GM12878 (cell line): ENCODE results near the gene CPB2. TPM values are rescaled to one million over a fixed set of nuclear protein-coding genes. Genes with fewer than 3 reads are reported as not detected.

Experiments used
- ATAC-seq: fragments of 200-7000 bp; cut with Tn5 transposase; 3 replicates; pipeline ENCODE4 v1.9.1; 2020; ENCODE audit warnings: mild to moderate bottlenecking, moderate library complexity
- BruUV-seq: library from RNA; stranded (reverse); fragments of 400-500 nt; replicated peaks from 2 replicates; lab custom pipeline; 2021; lab: Mats Ljungman, UMichigan
- CTCF ChIA-PET: fragments of 300-600 bp; sonication (Branson Sonifier 250); formaldehyde crosslinking; extraction: SDS; loops from one replicate; lab custom pipeline; 2021; ENCODE audit warnings: inconsistent platforms; lab: Yijun Ruan, JAX
- POLR2A ChIA-PET: fragments of 350-600 bp; formaldehyde crosslinking; extraction: SDS; loops from one replicate; lab custom pipeline; 2021; ENCODE audit warnings: inconsistent platforms; lab: Charles Lee
- RAD21 ChIA-PET: fragments of 300-600 bp; sonication (Branson Sonifier 250); formaldehyde crosslinking; loops from one replicate; lab custom pipeline; 2023; ENCODE audit warnings: antibody characterized with exemption; ENCODE audit not compliant: unreplicated experiment; lab: Charles Lee
- SMC1A ChIA-PET: fragments of 300-600 bp; sonication (Branson Sonifier 250); formaldehyde crosslinking; loops from one replicate; lab custom pipeline; 2023; ENCODE audit not compliant: unreplicated experiment, uncharacterized antibody; lab: Charles Lee
- DNase-seq: peaks from one replicate; pipeline ENCODE4 v3.0.0-alpha.2; 2011; ENCODE audit warnings: low read depth, low spot score
- FAIRE-seq: peaks from 3 replicates; lab custom pipeline; 2011; peaks lifted over from hg19 to GRCh38; lab: Jason Lieb, UNC
- H2AFZ ChIP-seq: 2 replicates; pipeline ENCODE4 v1.6.0; 2011; ENCODE audit warnings: low read depth, low read length, control low read depth; ENCODE audit not compliant: control insufficient read depth
- H3K27ac ChIP-seq: 2 replicates; pipeline ENCODE4 v1.5.1; 2011; ENCODE audit warnings: control low read depth; ENCODE audit not compliant: control insufficient read depth, insufficient read depth
- H3K27me3 ChIP-seq, 2 experiments: replicated peaks in 1 of 2; 2 replicates each; pipeline versions ENCODE4 v1.6.0 to v1.6.1; 2011; ENCODE audit warnings: low read length in 1 of 2; ENCODE audit not compliant: control insufficient read depth in 2 of 2, insufficient read depth in 2 of 2
- H3K36me3 ChIP-seq, 2 experiments: 2 replicates each; pipeline ENCODE4 v1.5.1; 2011; ENCODE audit warnings: low read length in 1 of 2; ENCODE audit not compliant: control insufficient read depth in 2 of 2, insufficient read depth in 2 of 2
- H3K4me1 ChIP-seq: 2 replicates; pipeline ENCODE4 v1.6.1; 2011; ENCODE audit warnings: mild to moderate bottlenecking, low read length, moderate library complexity, mixed read lengths; ENCODE audit not compliant: control insufficient read depth, insufficient read depth
- H3K4me2 ChIP-seq: 2 replicates; pipeline ENCODE4 v1.6.0; 2011; ENCODE audit warnings: control low read depth; ENCODE audit not compliant: control insufficient read depth, insufficient read depth
- H3K4me3 ChIP-seq: fragments of 200-600 bp; sonication (generic); 2 replicates; pipeline ENCODE4 v1.5.1; 2016
- H3K79me2 ChIP-seq: 2 replicates; pipeline ENCODE4 v1.6.0; 2011; ENCODE audit warnings: low read length; ENCODE audit not compliant: control insufficient read depth, insufficient read depth
- H3K9ac ChIP-seq: 2 replicates; pipeline ENCODE4 v1.8.0; 2011; ENCODE audit warnings: low read length, control low read depth, mixed read lengths; ENCODE audit not compliant: control insufficient read depth, insufficient read depth
- H3K9me3 ChIP-seq: replicated peaks from 3 replicates; pipeline ENCODE4 v1.5.1; 2011; ENCODE audit warnings: mild to moderate bottlenecking, low read length; ENCODE audit not compliant: control insufficient read depth, insufficient read depth
- H4K20me1 ChIP-seq: 2 replicates; pipeline ENCODE4 v1.6.0; 2011; ENCODE audit not compliant: control insufficient read depth, insufficient read depth
- BCL11A ChIP-seq: IDR thresholded peaks from 2 replicates; pipeline ENCODE4 v1.6.1; 2011; ENCODE audit warnings: low read depth, low read length
- BCLAF1 ChIP-seq: fragments of 450-650 bp; IDR thresholded peaks from 2 replicates; pipeline ENCODE4 v1.6.1; 2017; ENCODE audit warnings: antibody characterized with exemption, mild to moderate bottlenecking, moderate library complexity
- E2F4 ChIP-seq: IDR thresholded peaks from 2 replicates; pipeline ENCODE4 v1.6.1; 2012; ENCODE audit warnings: low read depth, low read length, improper control_type of control experiment
- HDAC2 ChIP-seq: fragments of 200-600 bp; sonication (generic); IDR thresholded peaks from 2 replicates; pipeline ENCODE4 v1.6.1; 2017
- HDGF ChIP-seq: fragments of 450-650 bp; IDR thresholded peaks from 2 replicates; pipeline ENCODE4 v1.6.1; 2016; ENCODE audit warnings: antibody characterized with exemption
- NKRF ChIP-seq: fragments of 450-650 bp; conservative IDR thresholded peaks from 2 replicates; pipeline ENCODE4 v1.6.1; 2017; ENCODE audit warnings: mild to moderate bottlenecking, moderate library complexity
- RB1 ChIP-seq: fragments of 450-650 bp; formaldehyde crosslinking; IDR thresholded peaks from 2 replicates; pipeline ENCODE4 v1.6.1; 2017; ENCODE audit warnings: mild to moderate bottlenecking, borderline replicate concordance
- SKIL ChIP-seq: fragments of 450-650 bp; IDR thresholded peaks from 2 replicates; pipeline ENCODE4 v1.6.1; 2017; ENCODE audit warnings: mild to moderate bottlenecking, low read depth, inconsistent platforms; ENCODE audit not compliant: poor library complexity, severe bottlenecking
- SMC3 ChIP-seq: IDR thresholded peaks from 2 replicates; pipeline ENCODE4 v1.6.1; 2011; ENCODE audit warnings: low read length, improper control_type of control experiment, borderline replicate concordance
- ZBTB4 ChIP-seq: fragments of 450-650 bp; formaldehyde crosslinking; IDR thresholded peaks from 2 replicates; pipeline ENCODE4 v1.4.0; 2022; ENCODE audit warnings: mild to moderate bottlenecking, moderate library complexity
- WGBS: methylation state at CpG from one replicate; pipeline ENCODE4 v1.1.6; 2016; ENCODE audit warnings: low lambda C conversion rate; ENCODE audit not compliant: insufficient replicate concordance, insufficient coverage; ENCODE audit errors: missing lambda C conversion rate; 5-methylcytosine and 5-hydroxymethylcytosine counted together
- in situ Hi-C: fragments of 300-500 bp; cut with MboI; formaldehyde crosslinking; loops from 9 replicates; pipeline ENCODE4 v1.14.3; 2018; ENCODE audit warnings: mixed read lengths
- intact Hi-C: fragments of 100-400 bp; cut with micrococcal nuclease; formaldehyde crosslinking; loops from one replicate; pipeline ENCODE4 v1.14.2; 2022; ENCODE audit not compliant: unreplicated experiment
- polyA plus RNA-seq, 11 experiments: library from polyadenylated mRNA; depleted of rRNA in 4 of 11; unstranded in 6 of 11; stranded (reverse) in 5 of 11; fragments of >200 nt; fragmentation: Nextera tagmentation in 4 of 11; fragmentation: Illumina TruSeq in 1 of 11; extraction: Ambion mirVana in 4 of 11; extraction: Trizol in 1 of 11; gene quantifications; 1 replicate in 1 of 11; 2 replicates in 10 of 11; pipeline versions ENCODE4 v1.2.1 to v1.2.3, GENCODE V29; 2011 to 2016; ENCODE audit warnings: inconsistent platforms in 2 of 11, missing spikeins in 2 of 11, low read depth in 1 of 11
- total RNA-seq, 4 experiments: library from RNA; depleted of rRNA in 3 of 4; stranded (reverse); fragments of >200 nt in 3 of 4; fragmentation: Illumina TruSeq in 1 of 4; extraction: Trizol in 1 of 4; gene quantifications; 2 replicates each; pipeline versions ENCODE4 v1.2.1 to v1.2.3, GENCODE V29; 2013 to 2021

Gene CPB2
- total and polyA plus RNA-seq, 10 of the 15 experiments (the other 5 are each of a cell fraction or from before 2014, with no cell fraction given), result 0.05 to 0.87 (median 0.13) TPM; not detected in 3

GRCh38 chr13:46136688-46137087, 31.9 kb upstream of the CPB2 start:
- DNase-seq, result no peak
- no peak for FAIRE-seq
- no peak overlapping the region for H3K4me2 ChIP-seq
- H3K27ac ChIP-seq, result no peak overlapping the region
- no peak overlapping the region for H3K4me3 ChIP-seq
- in situ Hi-C loops, result no loop called here
- H3K9me3 ChIP-seq, result no peaks in the 10 kb centered on the region
- no peaks in the 10 kb centered on the region; the same call in 1 of the 2 replicates for H4K20me1 ChIP-seq
- ChIA-PET SMC1A (interaction anchor here (1.4 kb wide), 1 partner anchor 46 kb away, joined by 3 read pairs; the partner anchor contains the start of gene LCP1), RAD21 (interaction anchor here (0.6 kb wide), 1 partner anchor 10 kb away, joined by 3 read pairs; no protein-coding TSS in a partner anchor), POLR2A (interaction anchor here (0.7 kb wide), 2 partner anchors 23 to 146 kb away, joined by 3 to 4 read pairs; no protein-coding TSS in a partner anchor), CTCF (interaction anchor here (0.9 to 7.2 kb wide), 3 partner anchors 8 to 23 kb away, joined by 3 to 42 read pairs (median 3); no protein-coding TSS in a partner anchor)
- H3K79me2 ChIP-seq, result peaks cover 1% of the 10 kb centered on the region; the same call in 1 of the 2 replicates
- H3K9ac ChIP-seq, result no peak overlapping the region
- no peaks in the 10 kb centered on the region for H3K4me1 ChIP-seq
- intact Hi-C loops, result no loop called here
- no peak overlapping the region for H2AFZ ChIP-seq
- H3K36me3 ChIP-seq, result peaks cover 32 to 56% of the 10 kb centered on the region in 2 experiments
- no peaks in the 10 kb centered on the region for H3K27me3 ChIP-seq
- BruUV-seq, result no TSS peak
- ATAC-seq, result no peak
- WGBS, result 72% methylated on average over 4 of the region's 4 CpGs
- TF ChIP-seq NKRF, result no peak
- TF ChIP-seq ZBTB4 (CRISPR knock-in tag), result no peak
- no peak for TF ChIP-seq BCLAF1
- TF ChIP-seq BCL11A, result no peak
- no peak for TF ChIP-seq SMC3
- no peak for TF ChIP-seq E2F4
- TF ChIP-seq HDAC2, result no peak
- no peak for TF ChIP-seq SKIL
- TF ChIP-seq RB1, result no peak
- TF ChIP-seq HDGF, result no peak
